Stimulated activated CD4-positive, alpha-beta T cell treated with anti-CD3 and anti-CD28 coated beads, Interleukin-1b, Interleukin-23, amount 100 ng/mL, for 4 hours (primary cell): ENCODE measurements around the gene KLF15.

ENCODE experiments used
- DNase-seq, 2 donors: peaks; one replicate each; pipeline ENCODE4 v3.0.0-alpha.2; 2020; ENCODE audit warnings: low read depth in 2 of 2

The KLF15 gene

GRCh38 chr3:126360714-126361060, 3.5 kb upstream of the KLF15 start:
- no peak for DNase-seq

DNA sequence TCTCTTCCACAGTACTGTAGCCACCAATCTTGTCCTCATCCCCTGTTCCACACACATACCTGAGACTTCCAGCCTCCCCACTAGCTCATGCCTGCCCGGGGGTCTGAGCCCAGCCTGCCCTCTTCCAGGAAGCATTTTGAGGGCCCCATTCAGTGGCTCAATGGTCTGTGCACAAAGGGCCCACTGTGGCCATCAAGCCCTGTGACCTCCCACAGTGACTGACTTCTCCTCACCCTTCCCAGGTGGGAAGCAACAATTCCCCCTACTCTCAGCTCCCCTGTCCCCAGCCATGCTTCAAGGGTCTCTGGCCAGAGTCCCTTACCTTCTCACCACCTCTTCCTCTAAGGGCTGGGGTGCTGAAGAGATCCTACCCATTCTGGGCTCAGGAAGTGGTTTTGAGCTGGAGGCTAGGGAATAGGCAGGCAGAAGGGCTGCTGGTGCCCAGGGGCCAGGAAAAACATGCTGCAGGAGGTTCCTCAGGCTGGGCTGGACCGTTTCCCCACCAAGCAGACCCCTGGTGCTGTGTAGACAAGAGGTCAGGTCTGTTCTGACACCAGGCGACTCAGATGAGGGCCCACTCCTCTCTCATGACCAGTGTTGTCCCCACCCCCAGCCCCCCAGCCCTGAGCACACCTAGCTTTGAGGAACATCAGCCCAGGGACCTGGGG, 3.0 kb upstream of the KLF15 start:
- DNase-seq = no peak

- no peak for DNase-seq
Observed at GRCh38 chr3:126358816-126359181, 1.6 kb upstream of the KLF15 start.

GRCh38 chr3:126358038-126358815, 1.0 kb upstream of the KLF15 start:
- no peak for DNase-seq

DNA sequence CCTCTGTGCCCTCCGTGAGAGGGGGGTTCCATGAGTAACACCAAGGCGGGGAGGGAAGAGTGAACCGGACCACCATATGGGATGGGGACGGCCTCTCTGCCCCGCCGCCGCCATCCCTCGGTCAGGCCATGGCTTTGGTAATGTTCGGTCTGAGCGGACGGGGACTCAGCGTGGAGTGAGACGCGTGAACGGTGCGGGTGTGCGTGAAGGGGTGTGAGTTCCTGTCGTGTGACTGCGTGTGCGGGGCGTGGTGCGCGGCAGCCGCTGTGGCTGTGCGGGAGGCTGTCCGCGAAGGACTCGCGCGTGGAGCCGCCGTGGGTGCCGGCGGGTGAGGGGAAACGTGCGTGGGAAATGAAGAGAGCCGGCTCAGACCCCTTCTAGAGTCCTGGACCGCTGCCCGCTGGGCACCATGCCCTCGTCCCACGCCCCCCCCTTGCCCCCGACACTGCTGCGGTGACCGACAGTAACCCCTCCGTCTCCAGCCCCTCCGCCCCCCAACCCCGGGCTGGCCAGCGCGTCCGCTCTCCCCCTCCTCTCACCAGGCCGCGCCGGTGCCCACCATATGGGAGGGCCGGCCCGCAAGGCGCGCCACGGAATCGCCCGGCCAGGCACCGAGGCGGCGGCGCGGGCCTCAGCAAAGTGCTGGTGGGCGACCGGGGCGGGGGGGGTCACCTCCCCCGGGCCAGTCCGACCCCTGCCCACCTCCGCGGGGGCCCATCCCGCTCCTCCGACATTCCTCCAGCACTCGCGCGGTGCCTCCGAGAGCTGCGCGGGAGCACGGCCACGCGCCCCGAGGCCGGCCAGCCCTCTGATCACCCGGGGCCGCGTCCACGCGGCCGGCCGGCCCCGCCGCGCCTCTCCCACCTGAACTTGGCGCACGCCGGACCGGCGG, 589 bp downstream of the KLF15 start:
- DNase-seq = no peak

DNA sequence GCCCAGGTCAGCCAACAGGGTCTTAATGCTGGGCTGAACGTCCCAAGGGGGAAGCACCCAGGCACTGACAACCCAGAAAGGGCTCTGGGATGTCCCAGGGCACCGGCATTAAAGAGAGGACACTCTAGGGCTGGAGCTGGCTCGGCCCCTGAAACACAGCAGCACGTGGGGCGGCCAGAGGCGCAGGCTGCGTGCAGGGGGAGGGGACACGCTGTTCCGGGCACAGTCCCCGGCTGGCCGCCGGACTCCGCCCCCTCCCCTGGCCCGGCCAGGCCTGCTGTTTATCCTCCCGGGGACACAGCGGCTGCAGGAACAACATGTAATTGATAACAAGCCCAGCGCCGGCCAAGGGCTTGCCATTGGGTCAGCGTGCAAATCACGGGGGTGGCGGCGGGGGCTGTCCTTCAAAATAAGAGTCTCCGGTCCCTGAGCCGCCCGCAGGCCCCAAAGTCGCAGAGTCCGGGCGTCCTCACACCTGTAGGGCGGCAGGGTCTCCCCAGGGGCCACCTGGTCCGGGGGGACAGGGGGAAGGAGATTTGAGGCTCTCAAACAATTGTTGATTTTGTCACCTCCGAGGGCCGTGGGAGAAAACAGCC, 1.3 kb downstream of the KLF15 start:
- DNase-seq = no peak

GRCh38 chr3:126355251-126355650, 2.0 kb downstream of the KLF15 start:
- no peak for DNase-seq

GRCh38 chr3:126354776-126355175, 2.4 kb downstream of the KLF15 start:
- DNase-seq = no peak

- DNase-seq = no peak
Observed at GRCh38 chr3:126353694-126354321, 3.4 kb downstream of the KLF15 start.

DNA sequence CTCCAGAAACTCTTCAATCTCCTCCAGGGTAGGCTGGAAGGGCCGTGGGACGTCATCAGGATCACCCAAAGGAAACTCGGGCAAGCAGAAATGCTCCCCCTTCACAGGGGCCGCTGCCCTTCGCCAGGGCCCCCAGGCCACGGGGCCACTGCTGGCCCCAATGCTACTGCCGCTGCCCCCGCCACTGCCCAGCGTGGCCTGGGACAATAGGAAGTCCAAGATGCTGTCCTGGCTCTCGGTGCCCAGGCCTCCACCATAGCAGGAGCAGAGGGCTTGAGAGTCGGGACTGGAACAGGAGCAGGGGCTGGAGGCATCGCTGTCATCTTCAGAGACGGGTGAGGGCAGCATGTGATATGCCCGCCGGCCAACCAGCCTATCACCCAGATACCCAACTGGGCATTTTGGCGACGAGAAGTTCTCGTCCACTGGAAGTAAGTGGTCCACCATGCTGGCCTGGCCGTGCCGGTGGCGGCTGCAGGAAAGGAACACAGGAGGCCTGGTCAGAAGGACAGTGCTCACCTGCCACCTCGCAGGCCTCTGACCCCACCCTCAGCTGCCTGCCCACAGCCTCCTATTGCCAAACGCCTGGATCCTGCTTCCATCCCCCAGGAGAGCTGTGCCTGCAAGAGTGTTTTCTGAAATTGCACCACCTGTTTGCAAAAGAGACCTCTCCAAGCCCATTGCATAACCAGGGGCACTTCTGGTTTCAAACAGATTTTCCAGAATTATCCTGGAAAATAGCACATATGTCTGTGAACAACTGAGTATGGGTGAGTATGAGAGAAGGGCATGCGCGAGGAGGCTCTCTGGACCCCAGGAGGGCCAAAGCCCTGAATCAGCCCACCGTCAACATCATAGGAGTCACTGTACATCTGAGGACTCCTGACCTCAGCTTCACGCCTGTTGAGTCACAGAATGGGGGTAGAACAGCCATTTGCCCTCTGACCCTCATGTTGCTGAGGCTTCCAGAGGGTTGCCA, 4.4 kb downstream of the KLF15 start:
- no peak for DNase-seq

DNA sequence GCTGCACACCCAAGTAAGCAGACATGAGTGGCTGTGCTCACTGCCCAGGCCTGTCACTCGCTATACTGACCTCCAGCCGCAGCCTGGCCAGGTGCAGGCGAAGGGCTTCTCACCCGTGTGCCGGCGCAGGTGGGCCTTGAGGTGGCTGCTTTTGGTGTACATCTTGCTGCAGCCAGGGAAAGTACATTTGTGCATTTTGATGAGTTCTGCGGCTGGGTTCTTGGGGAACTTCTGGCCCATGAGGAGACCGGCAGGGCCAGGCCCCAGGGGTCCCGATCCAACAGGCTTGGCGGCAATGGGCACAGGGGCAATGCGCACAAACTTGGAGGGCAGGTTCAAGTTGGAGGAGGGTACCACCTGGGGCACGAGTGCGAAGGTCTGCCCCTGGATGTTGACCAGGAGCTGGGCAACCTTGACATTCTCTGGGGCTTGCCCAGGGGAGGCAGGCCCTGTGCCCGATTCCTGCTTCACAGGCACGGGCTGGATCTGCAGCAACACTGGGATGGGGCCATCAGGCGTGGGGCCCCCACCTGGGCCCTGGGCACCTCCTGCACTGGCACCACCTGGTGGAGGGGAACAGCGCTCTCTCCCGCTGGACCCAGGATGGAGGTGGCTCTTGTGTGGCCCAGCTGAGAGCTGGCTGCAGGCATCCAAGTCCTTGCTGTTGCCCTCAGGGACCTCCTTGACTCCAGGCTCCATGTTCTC, 5.3 kb downstream of the KLF15 start:
- no peak for DNase-seq

DNA sequence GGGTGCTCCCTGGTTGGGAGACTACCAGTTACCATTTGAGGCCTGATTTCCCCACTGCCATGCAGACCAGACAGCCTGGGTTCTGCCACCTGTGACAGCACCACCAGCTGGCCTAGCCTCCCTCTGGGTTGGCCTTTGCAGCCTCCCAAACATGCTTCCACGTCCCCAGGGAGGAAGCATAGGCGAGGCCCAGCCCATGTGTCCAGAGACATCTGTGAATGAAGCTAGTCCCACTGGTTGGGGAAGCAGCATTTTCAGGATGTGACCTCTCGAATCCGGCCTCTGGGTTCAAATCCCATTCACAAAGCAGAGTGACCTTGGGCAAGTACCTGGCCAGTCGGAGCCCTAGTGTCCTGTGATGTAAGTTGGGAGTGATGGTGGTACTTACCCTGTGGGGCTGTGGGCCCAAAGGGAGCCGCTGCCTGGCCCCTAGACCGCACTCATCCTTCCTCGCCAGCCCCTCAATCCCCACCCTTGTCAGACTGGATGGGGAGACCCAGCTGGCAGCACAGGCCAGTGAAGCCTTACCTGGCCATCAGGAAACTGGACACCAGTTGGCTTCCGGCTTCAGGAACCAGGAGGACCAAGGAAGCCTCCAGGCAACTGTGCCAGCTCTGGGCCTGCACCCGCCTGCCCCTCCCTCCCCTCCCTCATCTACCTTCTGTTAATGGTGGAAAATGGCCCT, 6.0 kb downstream of the KLF15 start:
- DNase-seq = no peak

- no peak for DNase-seq
Observed at GRCh38 chr3:126350502-126351085, 6.6 kb downstream of the KLF15 start.

DNA sequence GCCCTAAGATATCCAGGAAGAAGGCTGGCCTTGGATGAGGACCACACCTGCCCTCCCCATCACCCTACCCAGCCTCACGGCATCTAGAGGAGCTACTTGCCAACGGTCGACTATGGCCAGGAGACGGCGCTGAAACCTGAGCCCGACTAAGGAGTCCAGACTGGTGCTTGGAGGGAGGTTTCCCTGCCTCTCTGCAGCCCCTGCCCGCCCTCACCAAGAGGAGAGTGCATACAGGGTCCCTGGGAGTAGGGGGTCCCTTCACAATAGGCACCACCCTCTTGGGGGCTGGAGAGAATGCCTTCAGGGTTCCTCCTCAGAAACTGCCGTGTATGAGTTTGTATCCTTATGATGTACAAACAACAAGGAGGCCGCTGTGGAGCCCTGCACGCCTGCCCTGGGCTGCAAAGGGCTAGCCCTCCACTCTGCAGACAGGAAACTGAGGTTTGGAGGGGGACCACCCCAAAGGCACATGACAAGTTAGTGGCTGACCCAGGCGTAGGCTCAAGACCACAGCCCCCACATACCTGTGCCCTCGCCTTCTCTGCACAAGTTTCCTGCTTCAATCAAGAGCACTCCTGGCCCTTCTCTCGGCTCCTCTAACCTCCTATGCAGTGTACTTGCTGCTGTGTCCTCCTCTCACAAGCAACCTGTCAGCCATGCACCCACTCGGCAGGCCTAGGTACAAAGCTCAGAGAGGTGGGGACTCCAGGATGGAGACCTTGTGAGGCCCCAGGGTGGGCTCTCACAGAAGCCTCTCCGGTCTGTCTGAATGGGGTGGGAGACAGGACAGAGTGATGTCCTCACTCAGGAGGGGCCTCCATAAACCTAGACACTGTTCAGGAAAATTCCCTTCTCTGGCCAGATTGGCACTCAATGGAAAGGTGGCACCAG, 7.4 kb downstream of the KLF15 start:
- no peak for DNase-seq

DNA sequence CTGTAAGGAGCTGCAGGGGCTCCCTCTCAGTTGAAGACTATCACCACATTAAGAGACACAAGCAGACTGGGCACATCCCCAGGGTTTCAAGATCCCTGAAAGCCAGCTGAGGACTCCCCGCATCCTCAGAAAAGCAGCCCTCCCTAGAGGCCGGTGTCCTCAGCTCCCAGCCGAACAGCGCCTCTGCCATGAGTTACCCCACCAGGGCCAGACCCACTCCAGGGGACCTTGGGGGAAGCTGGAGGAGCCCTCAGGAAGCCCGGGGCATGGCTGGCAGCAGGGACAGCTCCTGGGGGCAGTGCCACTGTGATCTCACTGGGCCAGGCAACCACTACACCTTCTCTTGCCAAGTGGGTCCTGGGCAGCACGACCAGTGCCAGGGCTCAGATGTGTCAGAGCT, 8.1 kb downstream of the KLF15 start:
- no peak for DNase-seq

DNA sequence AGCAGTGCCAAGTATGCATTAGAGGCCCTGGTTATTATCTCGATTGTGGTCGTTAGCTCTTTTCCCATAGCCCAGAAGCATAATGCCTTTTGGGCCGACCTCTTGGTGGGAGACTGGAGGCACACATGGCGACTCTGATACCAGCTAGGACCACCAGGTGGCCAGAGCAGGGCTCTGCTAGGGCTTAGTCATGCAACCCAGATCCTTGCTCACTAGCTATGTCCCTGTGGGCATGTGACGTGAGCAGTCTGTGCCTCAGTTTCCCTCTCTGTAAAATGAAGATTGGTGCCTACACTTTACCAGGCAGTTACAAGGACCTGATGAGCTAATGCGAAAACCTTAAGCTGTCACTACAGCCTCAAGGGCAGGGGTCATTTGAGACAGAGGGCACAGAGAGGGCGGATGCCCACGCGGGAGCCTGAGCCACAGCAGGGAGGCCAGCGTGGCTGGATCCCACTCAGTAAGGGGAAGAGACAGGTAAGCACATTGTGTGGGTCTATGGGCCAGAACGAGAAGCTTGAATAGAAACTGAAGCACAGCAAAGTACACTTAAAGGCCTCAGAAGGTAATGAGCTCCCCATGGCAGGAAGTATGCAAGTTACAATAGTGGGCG, 8.8 kb downstream of the KLF15 start:
- DNase-seq = no peak

GRCh38 chr3:126347543-126348161, 9.6 kb downstream of the KLF15 start:
- no peak for DNase-seq
